HCT116 (cell line): Measurements from ENCODE around the gene PDE4D. TPM values are rescaled to one million over a fixed set of nuclear protein-coding genes. Genes with fewer than 3 reads are reported as not detected.

Experiments
- ATAC-seq: fragments of 200-7000 bp; cut with Tn5 transposase; 2 replicates; pipeline ENCODE4 v1.9.1; 2020; ENCODE audit warnings: mild to moderate bottlenecking, moderate library complexity
- BruUV-seq: library from RNA; stranded (reverse); fragments of 400-500 nt; replicated peaks from 2 replicates; lab custom pipeline; 2021; lab: Mats Ljungman, UMichigan
- CTCF ChIA-PET: fragments of 300-600 bp; sonication (Branson Sonifier 250); formaldehyde crosslinking; loops from one replicate; lab custom pipeline; 2021; ENCODE audit warnings: antibody characterized with exemption; lab: Charles Lee
- POLR2A ChIA-PET: fragments of 300-600, 350-600 bp; sonication (Branson Sonifier 250); formaldehyde crosslinking; loops from one replicate; lab custom pipeline; 2021; ENCODE audit warnings: antibody characterized with exemption; lab: Charles Lee
- RAD21 ChIA-PET, 2 experiments: fragments of 300-600 bp; sonication (Branson Sonifier 250); formaldehyde crosslinking; loops; one replicate each; lab custom pipeline; 2023; ENCODE audit warnings: low total read pairs in 2 of 2; ENCODE audit not compliant: uncharacterized antibody in 2 of 2, unreplicated experiment in 2 of 2, low non-redundant PET in 1 of 2; lab: Charles Lee
- DNase-seq: peaks from one replicate; pipeline ENCODE4 v3.0.0-alpha.2; 2010; ENCODE audit warnings: low read depth, low spot score
- H2AFZ ChIP-seq: fragments of 200-600 bp; shearing (Covaris generic), sonication (generic); 2 replicates; pipeline ENCODE4 v1.6.1; 2017; ENCODE audit warnings: low read depth, mixed run types, mixed read lengths, antibody characterized with exemption, low read length; ENCODE audit not compliant: poor library complexity, severe bottlenecking
- H3K27ac ChIP-seq: 2 replicates; pipeline ENCODE4 v1.5.1; 2012; ENCODE audit warnings: low read depth, low read length
- H3K27me3 ChIP-seq: fragments of 200-600 bp; sonication (generic); 2 replicates; pipeline ENCODE4 v1.6.1; 2016; ENCODE audit warnings: mixed run types, low read length, mixed read lengths; ENCODE audit not compliant: insufficient read depth
- H3K36me3 ChIP-seq, 2 experiments: fragments of 200-500 bp in 1 of 2; fragments of 200-600 bp in 1 of 2; sonication (Bioruptor generic) in 1 of 2; sonication (generic) in 1 of 2; 2 replicates each; pipeline versions ENCODE4 v1.5.1 to v1.6.1; 2014 to 2016; ENCODE audit warnings: low read length in 2 of 2, inconsistent platforms in 1 of 2, mixed read lengths in 1 of 2, mixed run types in 1 of 2; ENCODE audit not compliant: insufficient read depth in 2 of 2, control insufficient read depth in 1 of 2
- H3K4me1 ChIP-seq, 2 experiments: fragments of 200-600 bp in 1 of 2; sonication (generic) in 1 of 2; 2 replicates each; pipeline versions ENCODE4 v1.5.1 to v1.6.1; 2012 to 2017; ENCODE audit warnings: low read length in 2 of 2, inconsistent platforms in 1 of 2, mild to moderate bottlenecking in 1 of 2, mixed read lengths in 1 of 2, mixed run types in 1 of 2, moderate library complexity in 1 of 2; ENCODE audit not compliant: insufficient read depth in 2 of 2, control insufficient read depth in 1 of 2
- H3K4me2 ChIP-seq: fragments of 200-600 bp; sonication (generic); 2 replicates; pipeline ENCODE4 v1.6.1; 2017; ENCODE audit warnings: mixed run types, low read length, mixed read lengths
- H3K4me3 ChIP-seq, 2 experiments: fragments of 200-600 bp in 1 of 2; sonication (generic) in 1 of 2; replicated peaks in 1 of 2; 2 replicates each; pipeline ENCODE4 v1.5.1; 2011 to 2016; ENCODE audit warnings: low read length in 2 of 2, control low read depth in 1 of 2, low read depth in 1 of 2, mild to moderate bottlenecking in 1 of 2, mixed read lengths in 1 of 2, mixed run types in 1 of 2
- H3K79me2 ChIP-seq: fragments of 200-600 bp; sonication (generic); 2 replicates; pipeline ENCODE4 v1.6.1; 2017; ENCODE audit warnings: mild to moderate bottlenecking, mixed run types, low read length, moderate library complexity, mixed read lengths; ENCODE audit not compliant: insufficient read depth
- H3K9ac ChIP-seq: fragments of 200-600 bp; sonication (generic); 2 replicates; pipeline ENCODE4 v1.6.1; 2016; ENCODE audit warnings: low read length, mixed read lengths
- H3K9me2 ChIP-seq: fragments of 200-600 bp; sonication (generic), shearing (Covaris generic); 2 replicates; pipeline ENCODE4 v1.6.1; 2017; ENCODE audit warnings: mixed run types, mild to moderate bottlenecking, moderate library complexity; ENCODE audit not compliant: insufficient read depth
- H3K9me3 ChIP-seq, 2 experiments: fragments of 200-500 bp in 1 of 2; fragments of 200-600 bp in 1 of 2; sonication (Bioruptor generic) in 1 of 2; sonication (generic) in 1 of 2; 2 replicates each; pipeline ENCODE4 v1.6.1; 2014 to 2017; ENCODE audit warnings: low read length in 2 of 2, mixed read lengths in 2 of 2, inconsistent platforms in 1 of 2, low read depth in 1 of 2, mild to moderate bottlenecking in 1 of 2, mixed run types in 1 of 2, moderate library complexity in 1 of 2; ENCODE audit not compliant: control insufficient read depth in 1 of 2, insufficient read depth in 1 of 2
- H4K20me1 ChIP-seq: fragments of 200-600 bp; sonication (generic), shearing (Covaris generic); 2 replicates; pipeline ENCODE4 v1.6.1; 2017; ENCODE audit warnings: mixed run types, mild to moderate bottlenecking, moderate library complexity; ENCODE audit not compliant: insufficient read depth
- CEBPB ChIP-seq: IDR thresholded peaks from 2 replicates; pipeline ENCODE4 v1.6.1; 2012; ENCODE audit warnings: low read depth
- CTCF ChIP-seq, 3 experiments: fragments of 200-600 bp in 1 of 3; sonication (generic) in 1 of 3; IDR thresholded peaks in 2 of 3; conservative IDR thresholded peaks in 1 of 3; 2 replicates each; pipeline ENCODE4 v1.5.1; 2012 to 2017; ENCODE audit warnings: low read depth in 2 of 3, low read length in 2 of 3, antibody characterized with exemption in 1 of 3, borderline replicate concordance in 1 of 3, control low read depth in 1 of 3, mild to moderate bottlenecking in 1 of 3, mixed read lengths in 1 of 3, mixed run types in 1 of 3, moderate library complexity in 1 of 3; ENCODE audit not compliant: insufficient read depth in 1 of 3
- EGR1 ChIP-seq: IDR thresholded peaks from 2 replicates; pipeline ENCODE4 v1.6.1; 2012; ENCODE audit warnings: low read depth
- EZH2 ChIP-seq: fragments of 200-600 bp; sonication (generic); IDR thresholded peaks from 2 replicates; pipeline ENCODE4 v1.6.1; 2017; ENCODE audit warnings: antibody characterized with exemption, mixed run types
- EZH2phosphoT487 ChIP-seq: fragments of 200-600 bp; IDR thresholded peaks from 2 replicates; pipeline ENCODE4 v1.6.1; 2018; ENCODE audit warnings: antibody characterized with exemption, borderline replicate concordance
- FOSL1 ChIP-seq: IDR thresholded peaks from 2 replicates; pipeline ENCODE4 v1.6.1; 2012; ENCODE audit warnings: low read depth
- JUND ChIP-seq: IDR thresholded peaks from 2 replicates; pipeline ENCODE4 v1.6.1; 2012
- POLR2A ChIP-seq: IDR thresholded peaks from 2 replicates; pipeline ENCODE4 v1.7.0; 2011; ENCODE audit warnings: borderline replicate concordance; ENCODE audit not compliant: insufficient read depth, insufficient read length; ENCODE audit errors: extremely low read depth
- POLR2AphosphoS5 ChIP-seq: IDR thresholded peaks from 2 replicates; pipeline ENCODE4 v1.6.1; 2011; ENCODE audit warnings: mild to moderate bottlenecking, low read depth, low read length, moderate library complexity
- SP1 ChIP-seq: IDR thresholded peaks from 2 replicates; pipeline ENCODE4 v1.6.1; 2012; ENCODE audit warnings: low read depth
- TCF7L2 ChIP-seq: IDR thresholded peaks from 2 replicates; pipeline ENCODE4 v1.7.0; 2011; ENCODE audit warnings: borderline replicate concordance, inconsistent platforms; ENCODE audit not compliant: insufficient read depth, insufficient read length; ENCODE audit errors: extremely low read depth
- YY1 ChIP-seq: IDR thresholded peaks from 2 replicates; pipeline ENCODE4 v1.6.1; 2011; ENCODE audit warnings: low read length, low read depth, moderate library complexity, mild to moderate bottlenecking; ENCODE audit not compliant: insufficient replicate concordance; ENCODE audit errors: extremely low read depth
- ZBTB33 ChIP-seq: IDR thresholded peaks from 2 replicates; pipeline ENCODE4 v1.6.1; 2011; ENCODE audit warnings: mild to moderate bottlenecking, low read length, moderate library complexity; ENCODE audit not compliant: insufficient replicate concordance; ENCODE audit errors: extremely low read depth
- ZNF274 ChIP-seq: fragments of 200-500 bp; sonication (Bioruptor generic); IDR thresholded peaks from 2 replicates; pipeline ENCODE4 v1.6.1; 2014; ENCODE audit warnings: mild to moderate bottlenecking, low read depth, low read length, inconsistent platforms
- intact Hi-C: fragments of 100-400 bp; cut with micrococcal nuclease; formaldehyde crosslinking; loops from 2 replicates; pipeline ENCODE4 v1.10.0; 2022
- total RNA-seq: library from RNA; stranded (reverse); gene quantifications from one replicate; pipeline ENCODE4 v1.2.1, GENCODE V29; 2021; ENCODE audit not compliant: unreplicated experiment
- TF ChIP-seq, protein P1 (sequence below): IDR thresholded peaks from 2 replicates; pipeline ENCODE4 v1.6.1; 2012
- TF ChIP-seq, protein P2 (sequence below): IDR thresholded peaks from 2 replicates; pipeline ENCODE4 v1.6.1; 2012; ENCODE audit warnings: low read depth
- TF ChIP-seq, protein P3 (sequence below): IDR thresholded peaks from 2 replicates; pipeline ENCODE4 v1.6.1; 2012

PDE4D gene
- total RNA-seq, 1 experiment from 2014 or later, result 1.1 TPM

GRCh38 chr5:59275510-59276324 lies 617.8 kb downstream of the PDE4D start:
- no peak overlapping the region for H3K4me2 ChIP-seq
- no peaks in the 10 kb centered on the region for H4K20me1 ChIP-seq
- no peaks in the 10 kb centered on the region for H3K9me3 ChIP-seq
- H3K9ac ChIP-seq, result no peak overlapping the region
- POLR2A ChIA-PET, result no interaction called here
- H3K9me2 ChIP-seq, result no peaks in the 10 kb centered on the region
- peaks cover 17% of the 10 kb centered on the region for H3K27me3 ChIP-seq
- RAD21 ChIA-PET, result no interaction called here
- intact Hi-C loops, result no loop called here
- no peak overlapping the region for H3K4me3 ChIP-seq
- H3K4me1 ChIP-seq, result no peaks in the 10 kb centered on the region
- TF ChIP-seq EGR1 (no peak), FOSL1 (no peak), YY1 (no peak), EZH2 (no peak), SP1 (no peak), TCF7L2 (no peak), JUND (no peak), ZBTB33 (no peak), POLR2AphosphoS5 (no peak), POLR2A (no peak), CEBPB (no peak), EZH2phosphoT487 (no peak), ZNF274 (no peak), CTCF (IDR thresholded peaks at IDR 0.05 in 2 of 3, conservative IDR thresholded peaks at IDR 0.05 in 1 of 3; ENCODE audit: borderline replicate concordance in 1 of 3, insufficient read depth in 1 of 3, low read depth in 2 of 3, low read length in 2 of 3) (no peak)
- TF ChIP-seq, protein P1, sequence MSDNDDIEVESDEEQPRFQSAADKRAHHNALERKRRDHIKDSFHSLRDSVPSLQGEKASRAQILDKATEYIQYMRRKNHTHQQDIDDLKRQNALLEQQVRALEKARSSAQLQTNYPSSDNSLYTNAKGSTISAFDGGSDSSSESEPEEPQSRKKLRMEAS, result no peak
- TF ChIP-seq, protein P2, sequence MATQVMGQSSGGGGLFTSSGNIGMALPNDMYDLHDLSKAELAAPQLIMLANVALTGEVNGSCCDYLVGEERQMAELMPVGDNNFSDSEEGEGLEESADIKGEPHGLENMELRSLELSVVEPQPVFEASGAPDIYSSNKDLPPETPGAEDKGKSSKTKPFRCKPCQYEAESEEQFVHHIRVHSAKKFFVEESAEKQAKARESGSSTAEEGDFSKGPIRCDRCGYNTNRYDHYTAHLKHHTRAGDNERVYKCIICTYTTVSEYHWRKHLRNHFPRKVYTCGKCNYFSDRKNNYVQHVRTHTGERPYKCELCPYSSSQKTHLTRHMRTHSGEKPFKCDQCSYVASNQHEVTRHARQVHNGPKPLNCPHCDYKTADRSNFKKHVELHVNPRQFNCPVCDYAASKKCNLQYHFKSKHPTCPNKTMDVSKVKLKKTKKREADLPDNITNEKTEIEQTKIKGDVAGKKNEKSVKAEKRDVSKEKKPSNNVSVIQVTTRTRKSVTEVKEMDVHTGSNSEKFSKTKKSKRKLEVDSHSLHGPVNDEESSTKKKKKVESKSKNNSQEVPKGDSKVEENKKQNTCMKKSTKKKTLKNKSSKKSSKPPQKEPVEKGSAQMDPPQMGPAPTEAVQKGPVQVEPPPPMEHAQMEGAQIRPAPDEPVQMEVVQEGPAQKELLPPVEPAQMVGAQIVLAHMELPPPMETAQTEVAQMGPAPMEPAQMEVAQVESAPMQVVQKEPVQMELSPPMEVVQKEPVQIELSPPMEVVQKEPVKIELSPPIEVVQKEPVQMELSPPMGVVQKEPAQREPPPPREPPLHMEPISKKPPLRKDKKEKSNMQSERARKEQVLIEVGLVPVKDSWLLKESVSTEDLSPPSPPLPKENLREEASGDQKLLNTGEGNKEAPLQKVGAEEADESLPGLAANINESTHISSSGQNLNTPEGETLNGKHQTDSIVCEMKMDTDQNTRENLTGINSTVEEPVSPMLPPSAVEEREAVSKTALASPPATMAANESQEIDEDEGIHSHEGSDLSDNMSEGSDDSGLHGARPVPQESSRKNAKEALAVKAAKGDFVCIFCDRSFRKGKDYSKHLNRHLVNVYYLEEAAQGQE, result no peak
- TF ChIP-seq, protein P3, sequence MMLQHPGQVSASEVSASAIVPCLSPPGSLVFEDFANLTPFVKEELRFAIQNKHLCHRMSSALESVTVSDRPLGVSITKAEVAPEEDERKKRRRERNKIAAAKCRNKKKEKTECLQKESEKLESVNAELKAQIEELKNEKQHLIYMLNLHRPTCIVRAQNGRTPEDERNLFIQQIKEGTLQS, result no peak
- no peaks in the 10 kb centered on the region for H3K36me3 ChIP-seq
- CTCF ChIA-PET, result no interaction called here
- H2AFZ ChIP-seq, result no peak overlapping the region
- H3K79me2 ChIP-seq, result no peaks in the 10 kb centered on the region
- no peak for DNase-seq
- no TSS peak for BruUV-seq
- no peak overlapping the region for H3K27ac ChIP-seq
- no peak for ATAC-seq
